Measurements from ENCODE around the gene NME2. TPM values are rescaled to one million over a fixed set of nuclear protein-coding genes. Genes with fewer than 3 reads are reported as not detected.

Gene NME2
- total and polyA plus RNA-seq, 10 of the 15 experiments (the other 5 are each of a cell fraction or from before 2014, with no cell fraction given): 497 to 1,030 (median 786) TPM

- peak; percentile 49; the same call in 1 of the 2 replicates for TF ChIP-seq SIN3A (IDR thresholded peaks at IDR 0.05; ENCODE audit: low read depth, low read length)
- TF ChIP-seq POU2F2 (IDR thresholded peaks at IDR 0.05; ENCODE audit: borderline replicate concordance, low read depth, low read length): no peak
- TF ChIP-seq E2F8 (IDR thresholded peaks at IDR 0.05; ENCODE audit: low read depth, partially characterized antibody): no peak
- no peak for TF ChIP-seq CHD1 (IDR thresholded peaks at IDR 0.05; ENCODE audit: low read depth, low read length)
- TF ChIP-seq PKNOX1 (IDR thresholded peaks at IDR 0.05): no peak
- TF ChIP-seq POLR2A (IDR thresholded peaks at IDR 0.05; ENCODE audit: low read depth, low read length): no peak
- TF ChIP-seq JUNB (IDR thresholded peaks at IDR 0.05): no peak
- TF ChIP-seq MEF2A (IDR thresholded peaks at IDR 0.05; ENCODE audit: insufficient read depth, low read depth, low read length): no peak
- TF ChIP-seq SUZ12 (IDR thresholded peaks at IDR 0.05; ENCODE audit: unreplicated experiment): no peak
- no peak for TF ChIP-seq TCF12 (IDR thresholded peaks at IDR 0.05; ENCODE audit: low read depth, low read length)
- TF ChIP-seq MAX (IDR thresholded peaks at IDR 0.05; ENCODE audit: low read depth, low read length): 0 out of 2 replicates have a peak, but pooled peaks have one; percentile 2
- TF ChIP-seq SMAD1 (IDR thresholded peaks at IDR 0.05; ENCODE audit: low read depth, partially characterized antibody): no peak
- no peak for TF ChIP-seq RFX5 (IDR thresholded peaks at IDR 0.05; ENCODE audit: low read depth, low read length)
- no peak for TF ChIP-seq FOXM1 (IDR thresholded peaks at IDR 0.05; ENCODE audit: low read depth, low read length)
- TF ChIP-seq SUPT20H (IDR thresholded peaks at IDR 0.05; ENCODE audit: borderline replicate concordance, control insufficient read depth, low read depth, low read length): no peak
- no peak for TF ChIP-seq CEBPZ (IDR thresholded peaks at IDR 0.05; ENCODE audit: low read depth, low read length)
- no peak for TF ChIP-seq CBX5 (IDR thresholded peaks at IDR 0.05; ENCODE audit: low read depth)
- TF ChIP-seq IKZF1 (conservative IDR thresholded peaks at IDR 0.05): no peak
- TF ChIP-seq PRDM15 (CRISPR knock-in tag; IDR thresholded peaks at IDR 0.05): no peak
- no peak for TF ChIP-seq SREBF2 (IDR thresholded peaks at IDR 0.05; ENCODE audit: low read length)
- TF ChIP-seq BRCA1 (IDR thresholded peaks at IDR 0.05; ENCODE audit: low read depth, low read length): no peak
These were observed 45.9 kb upstream of the NME2 start (continued) for GRCh38 chr17:51120357-51120738.

Data from GM12878 (cell line).